ENCODE results near the gene KCTD13.

Gene KCTD13

DNA sequence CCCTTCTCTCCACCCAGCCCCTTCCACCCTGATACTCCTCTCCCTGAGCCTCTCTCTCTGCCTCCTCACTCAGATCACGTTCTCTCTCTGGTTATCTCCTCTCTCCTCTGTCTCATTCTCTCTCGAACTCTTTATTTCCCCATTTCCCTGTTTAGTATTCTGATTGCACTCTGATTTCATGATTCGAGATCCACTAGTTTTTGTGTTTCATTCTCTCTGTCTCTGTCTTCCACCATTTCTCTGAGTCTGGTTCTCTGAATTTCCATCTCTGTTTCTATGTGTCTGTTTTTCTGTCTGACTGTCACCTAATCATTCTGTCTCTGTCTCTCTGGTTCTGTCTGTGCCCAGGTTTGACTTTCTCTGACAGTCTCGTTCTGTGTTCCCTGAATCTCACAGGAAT lies 28.7 kb downstream of the KCTD13 start (continued):
- TF ChIP-seq ZFP3 (tag by site-specific recombination; IDR thresholded peaks at IDR 0.05; ENCODE audit: low read depth) (no peak), ZSCAN30 (tag by site-specific recombination; IDR thresholded peaks at IDR 0.05) (no peak), ZFP69B (tag by site-specific recombination; IDR thresholded peaks at IDR 0.05) (no peak), ZNF16 (tag by site-specific recombination; IDR thresholded peaks at IDR 0.05; ENCODE audit: low read depth) (no peak), GLIS2 (tag by site-specific recombination; IDR thresholded peaks at IDR 0.05) (no peak), ZBTB7A (tag by site-specific recombination; IDR thresholded peaks at IDR 0.05; ENCODE audit: low read depth) (no peak), ZNF394 (tag by site-specific recombination; IDR thresholded peaks at IDR 0.05; ENCODE audit: borderline replicate concordance) (no peak)
- TF ChIP-seq, protein P1, sequence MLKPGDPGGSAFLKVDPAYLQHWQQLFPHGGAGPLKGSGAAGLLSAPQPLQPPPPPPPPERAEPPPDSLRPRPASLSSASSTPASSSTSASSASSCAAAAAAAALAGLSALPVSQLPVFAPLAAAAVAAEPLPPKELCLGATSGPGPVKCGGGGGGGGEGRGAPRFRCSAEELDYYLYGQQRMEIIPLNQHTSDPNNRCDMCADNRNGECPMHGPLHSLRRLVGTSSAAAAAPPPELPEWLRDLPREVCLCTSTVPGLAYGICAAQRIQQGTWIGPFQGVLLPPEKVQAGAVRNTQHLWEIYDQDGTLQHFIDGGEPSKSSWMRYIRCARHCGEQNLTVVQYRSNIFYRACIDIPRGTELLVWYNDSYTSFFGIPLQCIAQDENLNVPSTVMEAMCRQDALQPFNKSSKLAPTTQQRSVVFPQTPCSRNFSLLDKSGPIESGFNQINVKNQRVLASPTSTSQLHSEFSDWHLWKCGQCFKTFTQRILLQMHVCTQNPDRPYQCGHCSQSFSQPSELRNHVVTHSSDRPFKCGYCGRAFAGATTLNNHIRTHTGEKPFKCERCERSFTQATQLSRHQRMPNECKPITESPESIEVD (tag by site-specific recombination; IDR thresholded peaks at IDR 0.05), result no peak
- TF ChIP-seq, protein P2, sequence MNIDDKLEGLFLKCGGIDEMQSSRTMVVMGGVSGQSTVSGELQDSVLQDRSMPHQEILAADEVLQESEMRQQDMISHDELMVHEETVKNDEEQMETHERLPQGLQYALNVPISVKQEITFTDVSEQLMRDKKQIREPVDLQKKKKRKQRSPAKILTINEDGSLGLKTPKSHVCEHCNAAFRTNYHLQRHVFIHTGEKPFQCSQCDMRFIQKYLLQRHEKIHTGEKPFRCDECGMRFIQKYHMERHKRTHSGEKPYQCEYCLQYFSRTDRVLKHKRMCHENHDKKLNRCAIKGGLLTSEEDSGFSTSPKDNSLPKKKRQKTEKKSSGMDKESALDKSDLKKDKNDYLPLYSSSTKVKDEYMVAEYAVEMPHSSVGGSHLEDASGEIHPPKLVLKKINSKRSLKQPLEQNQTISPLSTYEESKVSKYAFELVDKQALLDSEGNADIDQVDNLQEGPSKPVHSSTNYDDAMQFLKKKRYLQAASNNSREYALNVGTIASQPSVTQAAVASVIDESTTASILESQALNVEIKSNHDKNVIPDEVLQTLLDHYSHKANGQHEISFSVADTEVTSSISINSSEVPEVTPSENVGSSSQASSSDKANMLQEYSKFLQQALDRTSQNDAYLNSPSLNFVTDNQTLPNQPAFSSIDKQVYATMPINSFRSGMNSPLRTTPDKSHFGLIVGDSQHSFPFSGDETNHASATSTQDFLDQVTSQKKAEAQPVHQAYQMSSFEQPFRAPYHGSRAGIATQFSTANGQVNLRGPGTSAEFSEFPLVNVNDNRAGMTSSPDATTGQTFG (tag by site-specific recombination; IDR thresholded peaks at IDR 0.05; ENCODE audit: borderline replicate concordance), result no peak
- TF ChIP-seq, protein P3, sequence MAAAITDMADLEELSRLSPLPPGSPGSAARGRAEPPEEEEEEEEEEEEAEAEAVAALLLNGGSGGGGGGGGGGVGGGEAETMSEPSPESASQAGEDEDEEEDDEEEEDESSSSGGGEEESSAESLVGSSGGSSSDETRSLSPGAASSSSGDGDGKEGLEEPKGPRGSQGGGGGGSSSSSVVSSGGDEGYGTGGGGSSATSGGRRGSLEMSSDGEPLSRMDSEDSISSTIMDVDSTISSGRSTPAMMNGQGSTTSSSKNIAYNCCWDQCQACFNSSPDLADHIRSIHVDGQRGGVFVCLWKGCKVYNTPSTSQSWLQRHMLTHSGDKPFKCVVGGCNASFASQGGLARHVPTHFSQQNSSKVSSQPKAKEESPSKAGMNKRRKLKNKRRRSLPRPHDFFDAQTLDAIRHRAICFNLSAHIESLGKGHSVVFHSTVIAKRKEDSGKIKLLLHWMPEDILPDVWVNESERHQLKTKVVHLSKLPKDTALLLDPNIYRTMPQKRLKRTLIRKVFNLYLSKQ (tag by site-specific recombination; IDR thresholded peaks at IDR 0.05; ENCODE audit: borderline replicate concordance), result no peak
- TF ChIP-seq, protein P4, sequence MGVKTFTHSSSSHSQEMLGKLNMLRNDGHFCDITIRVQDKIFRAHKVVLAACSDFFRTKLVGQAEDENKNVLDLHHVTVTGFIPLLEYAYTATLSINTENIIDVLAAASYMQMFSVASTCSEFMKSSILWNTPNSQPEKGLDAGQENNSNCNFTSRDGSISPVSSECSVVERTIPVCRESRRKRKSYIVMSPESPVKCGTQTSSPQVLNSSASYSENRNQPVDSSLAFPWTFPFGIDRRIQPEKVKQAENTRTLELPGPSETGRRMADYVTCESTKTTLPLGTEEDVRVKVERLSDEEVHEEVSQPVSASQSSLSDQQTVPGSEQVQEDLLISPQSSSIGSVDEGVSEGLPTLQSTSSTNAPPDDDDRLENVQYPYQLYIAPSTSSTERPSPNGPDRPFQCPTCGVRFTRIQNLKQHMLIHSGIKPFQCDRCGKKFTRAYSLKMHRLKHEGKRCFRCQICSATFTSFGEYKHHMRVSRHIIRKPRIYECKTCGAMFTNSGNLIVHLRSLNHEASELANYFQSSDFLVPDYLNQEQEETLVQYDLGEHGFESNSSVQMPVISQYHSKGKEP (tag by site-specific recombination; IDR thresholded peaks at IDR 0.05), result no peak
- TF ChIP-seq, protein P5, sequence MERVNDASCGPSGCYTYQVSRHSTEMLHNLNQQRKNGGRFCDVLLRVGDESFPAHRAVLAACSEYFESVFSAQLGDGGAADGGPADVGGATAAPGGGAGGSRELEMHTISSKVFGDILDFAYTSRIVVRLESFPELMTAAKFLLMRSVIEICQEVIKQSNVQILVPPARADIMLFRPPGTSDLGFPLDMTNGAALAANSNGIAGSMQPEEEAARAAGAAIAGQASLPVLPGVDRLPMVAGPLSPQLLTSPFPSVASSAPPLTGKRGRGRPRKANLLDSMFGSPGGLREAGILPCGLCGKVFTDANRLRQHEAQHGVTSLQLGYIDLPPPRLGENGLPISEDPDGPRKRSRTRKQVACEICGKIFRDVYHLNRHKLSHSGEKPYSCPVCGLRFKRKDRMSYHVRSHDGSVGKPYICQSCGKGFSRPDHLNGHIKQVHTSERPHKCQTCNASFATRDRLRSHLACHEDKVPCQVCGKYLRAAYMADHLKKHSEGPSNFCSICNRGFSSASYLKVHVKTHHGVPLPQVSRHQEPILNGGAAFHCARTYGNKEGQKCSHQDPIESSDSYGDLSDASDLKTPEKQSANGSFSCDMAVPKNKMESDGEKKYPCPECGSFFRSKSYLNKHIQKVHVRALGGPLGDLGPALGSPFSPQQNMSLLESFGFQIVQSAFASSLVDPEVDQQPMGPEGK (tag by site-specific recombination; IDR thresholded peaks at IDR 0.05), result no peak

DNA sequence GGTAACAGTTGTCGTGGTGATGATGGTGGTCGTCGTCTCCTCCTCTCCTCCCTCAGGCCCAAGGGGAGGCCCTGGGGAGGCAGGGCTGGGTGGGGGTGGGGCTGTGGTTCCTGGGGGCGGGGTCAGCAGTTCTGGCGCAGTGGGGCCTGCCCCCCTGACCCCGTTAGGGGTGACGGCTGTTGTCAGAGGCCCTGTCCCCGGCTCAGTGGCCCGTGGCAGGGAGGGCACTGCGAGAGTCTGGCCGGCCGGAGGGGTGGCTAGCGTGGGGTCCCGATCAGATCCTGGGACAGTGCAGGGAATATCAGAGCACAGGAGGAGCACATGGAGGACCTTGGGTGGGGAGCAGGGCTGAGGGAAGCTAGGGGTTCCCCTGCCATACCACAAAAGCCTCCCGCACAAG lies 29.2 kb downstream of the KCTD13 start:
- Histone ChIP-seq H3K4me3 (ENCODE audit: low read depth, low read length) (no peak overlapping the region), H3K27ac (ENCODE audit: extremely low read depth, low read depth, low read length) (no peak overlapping the region), H3K4me1 (ENCODE audit: control insufficient read depth, insufficient read depth, low read length) (peaks cover 2% of the 10 kb centered on the region; the same call in 1 of the 2 replicates), H3K9me3 (ENCODE audit: control insufficient read depth, insufficient read depth, low read depth, low read length) (no peaks in the 10 kb centered on the region), H3K36me3 (ENCODE audit: control insufficient read depth in 2 of 2, insufficient read depth in 1 of 2, low read length in 2 of 2) (no peaks in the 10 kb centered on the region; a peak in 1 of 3 replicates)
- CTCF ChIA-PET, result interaction anchor here (0.7 kb wide), 1 partner anchor 1028 kb away, joined by 3 read pairs; no protein-coding TSS in a partner anchor
- POLR2A ChIA-PET, result no interaction called here
- TF ChIP-seq MZF1 (tag by site-specific recombination; IDR thresholded peaks at IDR 0.05; ENCODE audit: borderline replicate concordance) (no peak), ZFP37 (tag by site-specific recombination; IDR thresholded peaks at IDR 0.05) (no peak), ZNF521 (tag by site-specific recombination; IDR thresholded peaks at IDR 0.05) (no peak)
- TF ChIP-seq, protein P6, sequence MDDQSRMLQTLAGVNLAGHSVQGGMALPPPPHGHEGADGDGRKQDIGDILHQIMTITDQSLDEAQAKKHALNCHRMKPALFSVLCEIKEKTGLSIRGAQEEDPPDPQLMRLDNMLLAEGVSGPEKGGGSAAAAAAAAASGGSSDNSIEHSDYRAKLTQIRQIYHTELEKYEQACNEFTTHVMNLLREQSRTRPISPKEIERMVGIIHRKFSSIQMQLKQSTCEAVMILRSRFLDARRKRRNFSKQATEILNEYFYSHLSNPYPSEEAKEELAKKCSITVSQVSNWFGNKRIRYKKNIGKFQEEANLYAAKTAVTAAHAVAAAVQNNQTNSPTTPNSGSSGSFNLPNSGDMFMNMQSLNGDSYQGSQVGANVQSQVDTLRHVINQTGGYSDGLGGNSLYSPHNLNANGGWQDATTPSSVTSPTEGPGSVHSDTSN (CRISPR knock-in tag; IDR thresholded peaks at IDR 0.05), result no peak
